Stomach (tissue), 9 donors: Measurements from ENCODE around the gene PCDHGA7. TPM values are rescaled to one million over a fixed set of nuclear protein-coding genes. Genes with fewer than 3 reads are reported as not detected.
"Not testable (repeated sequence)": the region's sequence is repeated elsewhere in the genome, so short reads cannot be mapped to it uniquely, and the experiment has no call there.

Experiments used
- DNase-seq, 2 donors: peaks; one replicate each; pipeline versions ENCODE4 v3.0.0 to v3.0.0-alpha.2; 2013 to 2019
- H3K27ac ChIP-seq, 5 donors: fragments of 200-600 bp in 4 of 5; sonication (generic) in 4 of 5; one replicate each; pipeline ENCODE4 v1.5.1; 2013 to 2019; ENCODE audit warnings: mild to moderate bottlenecking in 1 of 5, moderate library complexity in 1 of 5
- H3K27me3 ChIP-seq, 3 donors: fragments of 200-600 bp; sonication (generic); one replicate each; pipeline ENCODE4 v1.5.1; 2017 to 2019; ENCODE audit warnings: mixed run types in 1 of 3
- H3K36me3 ChIP-seq, 4 donors: fragments of 200-600 bp; sonication (generic); 1 replicate in 3 of 4; 2 replicates in 1 of 4; pipeline ENCODE4 v1.5.1; 2016 to 2019
- H3K4me1 ChIP-seq, 4 donors: fragments of 200-600 bp; sonication (generic); one replicate each; pipeline ENCODE4 v1.5.1; 2016 to 2019
- H3K4me3 ChIP-seq, 4 donors: fragments of 200-600 bp; sonication (generic) in 3 of 4; one replicate each; pipeline ENCODE4 v1.5.1; 2016 to 2019; ENCODE audit warnings: mild to moderate bottlenecking in 1 of 4
- H3K9me3 ChIP-seq, 4 donors: fragments of 200-600 bp; sonication (generic); one replicate each; pipeline ENCODE4 v1.5.1; 2016 to 2019
- EP300 ChIP-seq: sonication (generic); formaldehyde crosslinking; IDR thresholded peaks from one replicate; pipeline ENCODE4 v1.6.1; 2017; ENCODE audit warnings: antibody characterized with exemption
- POLR2A ChIP-seq, 4 donors: fragments of 450-650 bp; IDR thresholded peaks; one replicate each; pipeline ENCODE4 v1.6.1; 2016; ENCODE audit warnings: antibody characterized with exemption in 4 of 4, control low read depth in 2 of 4, mild to moderate bottlenecking in 1 of 4, moderate library complexity in 1 of 4
- POLR2AphosphoS5 ChIP-seq, 3 donors: sonication (generic); formaldehyde crosslinking; IDR thresholded peaks; one replicate each; pipeline ENCODE4 v1.6.1; 2016; ENCODE audit warnings: antibody characterized with exemption in 3 of 3
- WGBS, 5 donors: extraction: QIAGEN DNeasy Blood & Tissue Kit in 3 of 5; methylation state at CpG; one replicate each; pipeline versions ENCODE4 v1.1.5 to v1.1.7; 2013 to 2018; 5-methylcytosine and 5-hydroxymethylcytosine counted together
- intact Hi-C: fragments of 100-400 bp; cut with DNase I; formaldehyde crosslinking; loops from one replicate; pipeline ENCODE4 v1.15.1; 2023; ENCODE audit warnings: low total_unique reads
- polyA plus RNA-seq, 3 donors: library from polyadenylated mRNA; stranded (reverse); fragments of 200-250 nt; gene quantifications; one replicate each; pipeline ENCODE4 v1.2.3, GENCODE V29; 2013
- total RNA-seq, 5 donors: library from RNA; depleted of rRNA; stranded (reverse); fragments of >200 nt; gene quantifications; one replicate each; pipeline versions ENCODE4 v1.1.0 to v1.2.3, GENCODE V29; 2014 to 2016
- TF ChIP-seq, protein P1 (sequence below), 7 experiments: fragments of 450-650 bp in 4 of 7; fragments of 200-600 bp in 3 of 7; sonication (generic) in 3 of 7; IDR thresholded peaks; one replicate each; pipeline ENCODE4 v1.5.1; 2016 to 2019; ENCODE audit warnings: antibody characterized with exemption in 7 of 7, control low read depth in 2 of 7, mild to moderate bottlenecking in 1 of 7
- donor health status: healthy with polysubstance abuse.
- donor health status: Bipolar disorder and iron deficiency.
- donor health status: healthy.

The PCDHGA7 gene
- total and polyA plus RNA-seq, 8 donors, result 0.06 to 29.0 (median 1.0) TPM; not detected in 2

DNA sequence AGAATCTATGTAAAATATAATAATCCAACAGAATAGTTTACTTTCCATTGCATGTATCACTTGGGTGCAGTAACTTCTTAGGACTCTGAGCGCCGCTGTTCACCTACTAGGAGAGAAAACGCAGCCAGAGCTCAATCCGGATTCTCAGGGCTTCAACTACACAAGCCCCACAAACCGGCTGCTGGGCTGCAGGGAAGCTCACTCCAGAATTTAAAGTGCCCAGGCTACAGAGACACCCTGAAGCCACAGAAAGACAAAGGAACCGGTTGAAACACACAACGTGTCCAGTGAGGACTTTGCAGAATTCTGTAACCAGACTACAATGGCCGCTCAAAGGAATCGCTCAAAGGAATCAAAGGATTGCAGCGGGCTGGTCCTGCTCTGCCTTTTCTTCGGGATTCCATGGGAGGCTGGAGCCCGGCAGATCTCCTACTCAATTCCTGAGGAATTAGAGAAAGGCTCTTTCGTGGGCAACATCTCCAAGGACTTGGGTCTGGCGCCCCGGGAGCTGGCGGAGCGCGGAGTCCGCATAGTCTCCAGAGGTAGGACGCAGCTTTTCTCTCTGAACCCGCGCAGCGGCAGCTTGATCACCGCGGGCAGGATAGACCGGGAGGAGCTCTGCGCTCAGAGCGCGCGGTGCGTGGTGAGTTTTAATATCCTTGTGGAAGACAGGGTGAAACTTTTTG, 30.5 kb downstream of the PCDHGA7 start, which contains the start of gene PCDHGA10:
TSS of gene PCDHGA10 (plus strand) at position 134 of the 686 bp plus-strand sequence. CDS start at position 323, 189 bp downstream.
- Histone ChIP-seq H3K9me3 (peaks cover 43 to 99% (median 89%) of the 10 kb centered on the region in 4 donors), H3K27ac (no peak within 1 kb of the TSS), H3K36me3 (peaks cover 0 to 14% (median 8%) of the 10 kb centered on the region in 4 donors), H3K4me1 (peaks cover 0 to 20% (median 5%) of the 10 kb centered on the region in 4 donors), H3K27me3 (peaks cover 0 to 81% (median 31%) of the 10 kb centered on the region in 3 donors), H3K4me3 (peak within 1 kb of the TSS; percentile 27 to 48 (median 39))
- TF ChIP-seq, protein P1, sequence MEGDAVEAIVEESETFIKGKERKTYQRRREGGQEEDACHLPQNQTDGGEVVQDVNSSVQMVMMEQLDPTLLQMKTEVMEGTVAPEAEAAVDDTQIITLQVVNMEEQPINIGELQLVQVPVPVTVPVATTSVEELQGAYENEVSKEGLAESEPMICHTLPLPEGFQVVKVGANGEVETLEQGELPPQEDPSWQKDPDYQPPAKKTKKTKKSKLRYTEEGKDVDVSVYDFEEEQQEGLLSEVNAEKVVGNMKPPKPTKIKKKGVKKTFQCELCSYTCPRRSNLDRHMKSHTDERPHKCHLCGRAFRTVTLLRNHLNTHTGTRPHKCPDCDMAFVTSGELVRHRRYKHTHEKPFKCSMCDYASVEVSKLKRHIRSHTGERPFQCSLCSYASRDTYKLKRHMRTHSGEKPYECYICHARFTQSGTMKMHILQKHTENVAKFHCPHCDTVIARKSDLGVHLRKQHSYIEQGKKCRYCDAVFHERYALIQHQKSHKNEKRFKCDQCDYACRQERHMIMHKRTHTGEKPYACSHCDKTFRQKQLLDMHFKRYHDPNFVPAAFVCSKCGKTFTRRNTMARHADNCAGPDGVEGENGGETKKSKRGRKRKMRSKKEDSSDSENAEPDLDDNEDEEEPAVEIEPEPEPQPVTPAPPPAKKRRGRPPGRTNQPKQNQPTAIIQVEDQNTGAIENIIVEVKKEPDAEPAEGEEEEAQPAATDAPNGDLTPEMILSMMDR (IDR thresholded peaks at IDR 0.05), result peak in 4 of 7 experiments; percentile 22 to 46 (median 33)
- no peak for TF ChIP-seq POLR2AphosphoS5 (IDR thresholded peaks at IDR 0.05)
- intact Hi-C loops, result loop anchor here (10.0 kb wide), 1 partner anchor 112 kb away; no protein-coding TSS in a partner anchor
- WGBS, 5 donors, result 7 to 20% (median 10%) methylated on average over 24 to 31 of the region's 31 CpGs
- peak; percentile 67 to 77 for DNase-seq

DNA sequence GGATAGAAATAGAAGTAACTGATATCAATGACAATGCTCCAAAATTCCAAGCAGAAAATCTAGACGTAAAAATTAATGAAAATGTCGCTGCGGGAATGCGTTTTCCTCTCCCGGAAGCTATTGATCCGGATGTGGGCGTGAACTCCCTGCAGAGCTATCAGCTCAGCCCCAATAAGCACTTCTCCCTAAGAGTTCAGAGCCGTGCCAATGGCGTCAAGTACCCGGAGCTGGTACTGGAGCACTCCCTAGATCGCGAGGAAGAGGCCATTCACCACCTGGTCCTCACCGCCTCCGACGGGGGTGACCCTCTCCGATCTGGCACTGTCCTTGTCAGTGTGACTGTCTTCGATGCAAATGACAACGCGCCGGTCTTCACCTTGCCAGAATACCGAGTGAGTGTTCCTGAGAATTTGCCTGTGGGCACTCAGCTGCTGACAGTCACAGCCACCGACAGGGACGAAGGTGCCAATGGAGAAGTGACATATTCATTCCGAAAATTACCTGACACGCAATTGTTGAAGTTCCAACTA, 31.1 kb downstream of the PCDHGA7 start:
- intact Hi-C loops, result loop anchor here (10.0 kb wide), 1 partner anchor 111 kb away; no protein-coding TSS in a partner anchor
- no peak for TF ChIP-seq EP300
- TF ChIP-seq POLR2AphosphoS5 (IDR thresholded peaks at IDR 0.05), result no peak
- no peak for TF ChIP-seq POLR2A (IDR thresholded peaks at IDR 0.05)
- TF ChIP-seq, protein P1 (IDR thresholded peaks at IDR 0.05), result no peak
- Histone ChIP-seq H3K27me3 (peaks cover 0 to 81% (median 28%) of the 10 kb centered on the region in 3 donors), H3K4me1 (peaks cover 0 to 25% (median 7%) of the 10 kb centered on the region in 4 donors), H3K4me3 (peak overlapping the region; percentile 27 to 48 (median 39)), H3K27ac (no peak overlapping the region), H3K36me3 (peaks cover 0 to 14% (median 8%) of the 10 kb centered on the region in 4 donors), H3K9me3 (peaks cover 47 to 99% (median 89%) of the 10 kb centered on the region in 4 donors)
- 8 to 19% (median 14%) methylated on average over 24 to 25 of the region's 25 CpGs for WGBS, 5 donors
- no peak for DNase-seq

DNA sequence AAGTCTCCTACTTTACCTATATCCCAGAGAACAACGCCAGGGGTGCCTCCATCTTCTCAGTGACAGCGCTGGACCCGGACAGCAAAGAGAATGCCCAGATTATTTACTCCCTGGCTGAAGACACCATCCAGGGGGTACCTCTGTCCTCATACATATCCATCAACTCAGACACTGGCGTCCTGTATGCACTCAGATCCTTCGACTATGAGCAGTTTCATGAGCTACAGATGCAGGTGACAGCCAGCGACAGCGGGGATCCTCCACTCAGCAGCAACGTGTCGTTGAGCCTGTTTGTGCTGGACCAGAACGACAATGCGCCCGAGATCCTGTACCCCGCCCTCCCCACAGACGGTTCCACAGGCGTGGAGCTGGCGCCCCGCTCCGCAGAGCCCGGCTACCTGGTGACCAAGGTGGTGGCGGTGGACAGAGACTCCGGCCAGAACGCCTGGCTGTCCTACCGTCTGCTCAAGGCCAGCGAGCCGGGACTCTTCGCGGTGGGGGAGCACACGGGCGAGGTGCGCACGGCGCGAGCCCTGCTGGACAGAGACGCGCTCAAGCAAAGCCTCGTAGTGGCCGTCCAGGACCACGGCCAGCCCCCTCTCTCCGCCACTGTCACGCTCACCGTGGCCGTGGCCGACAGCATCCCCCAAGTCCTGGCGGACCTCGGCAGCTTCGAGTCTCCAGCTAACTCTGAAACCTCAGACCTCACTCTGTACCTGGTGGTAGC, 32.2 kb downstream of the PCDHGA7 start:
- DNase-seq, H3K27ac ChIP-seq, H3K4me3 ChIP-seq: not testable (repeated sequence)
- peaks cover 0 to 20% (median 8%) of the 10 kb centered on the region in 4 donors for H3K36me3 ChIP-seq
- H3K9me3 ChIP-seq, result peaks cover 47 to 99% (median 89%) of the 10 kb centered on the region in 4 donors
- peaks cover 0 to 81% (median 27%) of the 10 kb centered on the region in 3 donors for H3K27me3 ChIP-seq
- WGBS, 5 donors, result 27 to 40% (median 29%) methylated on average over 6 to 46 of the region's 46 CpGs
- peaks cover 0 to 25% (median 9%) of the 10 kb centered on the region in 4 donors for H3K4me1 ChIP-seq
- intact Hi-C loops, result loop anchor here (10.0 kb wide), 1 partner anchor 110 kb away; no protein-coding TSS in a partner anchor

DNA sequence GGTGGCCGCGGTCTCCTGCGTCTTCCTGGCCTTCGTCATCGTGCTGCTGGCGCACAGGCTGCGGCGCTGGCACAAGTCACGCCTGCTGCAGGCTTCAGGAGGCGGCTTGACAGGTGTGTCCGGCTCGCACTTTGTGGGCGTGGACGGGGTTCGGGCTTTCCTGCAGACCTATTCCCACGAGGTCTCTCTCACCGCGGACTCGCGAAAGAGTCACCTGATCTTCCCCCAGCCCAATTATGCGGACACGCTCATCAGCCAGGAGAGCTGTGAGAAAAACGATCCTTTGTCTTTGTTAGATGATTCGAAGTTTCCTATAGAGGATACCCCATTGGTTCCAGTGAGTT, 32.7 kb downstream of the PCDHGA7 start:
- not testable (repeated sequence) for DNase-seq, H3K4me3 ChIP-seq, H3K27ac ChIP-seq
- H3K4me1 ChIP-seq, result peaks cover 0 to 25% (median 9%) of the 10 kb centered on the region in 4 donors
- intact Hi-C loops, result loop anchor here (10.0 kb wide), 1 partner anchor 110 kb away; no protein-coding TSS in a partner anchor
- peaks cover 0 to 20% (median 8%) of the 10 kb centered on the region in 4 donors for H3K36me3 ChIP-seq
- WGBS, 5 donors, result 20 to 27% (median 25%) methylated on average over 11 to 24 of the region's 24 CpGs
- peaks cover 48 to 99% (median 89%) of the 10 kb centered on the region in 4 donors for H3K9me3 ChIP-seq
- H3K27me3 ChIP-seq, result peaks cover 0 to 81% (median 25%) of the 10 kb centered on the region in 3 donors
